GM19025 (cell line): ENCODE data around the gene PROX1.

Source experiments
- ATAC-seq: cut with Tn5 transposase; IDR thresholded peaks from one replicate; pipeline ENCODE4 v1.9.1; 2021; ENCODE audit warnings: mild to moderate bottlenecking, low read depth, moderate library complexity; ENCODE audit not compliant: unreplicated experiment

The PROX1 gene

GRCh38 chr1:214018386-214019268, 30.9 kb downstream of the PROX1 start:
- peak; percentile 61 for ATAC-seq

GRCh38 chr1:214019499-214019898, 31.7 kb downstream of the PROX1 start:
- ATAC-seq: no peak

GRCh38 chr1:214021321-214021720, 33.5 kb downstream of the PROX1 start:
- ATAC-seq: no peak

- ATAC-seq: no peak
These were observed 34.5 kb downstream of the PROX1 start for GRCh38 chr1:214022229-214022791.

GRCh38 chr1:214022810-214023425, 35.1 kb downstream of the PROX1 start:
- ATAC-seq: no peak

- ATAC-seq: no peak
These were observed 39.2 kb downstream of the PROX1 start for GRCh38 chr1:214026985-214027384.

- ATAC-seq: no peak
These were observed 39.7 kb downstream of the PROX1 start for GRCh38 chr1:214027498-214027897.

- ATAC-seq: no peak
These were observed 40.3 kb downstream of the PROX1 start for GRCh38 chr1:214028095-214028494.

GRCh38 chr1:214028649-214029406, 41.1 kb downstream of the PROX1 start:
- ATAC-seq: no peak

GRCh38 chr1:214029796-214030195, 42.0 kb downstream of the PROX1 start:
- ATAC-seq: no peak

GRCh38 chr1:214031267-214031650, 43.5 kb downstream of the PROX1 start:
- no peak for ATAC-seq

- no peak for ATAC-seq
These were observed 49.7 kb downstream of the PROX1 start for GRCh38 chr1:214037468-214037867.

GRCh38 chr1:214039394-214040018, 51.7 kb downstream of the PROX1 start:
- ATAC-seq: no peak

GRCh38 chr1:214043167-214043566, 55.4 kb downstream of the PROX1 start:
- no peak for ATAC-seq

GRCh38 chr1:214044438-214045214, 56.9 kb downstream of the PROX1 start:
- no peak for ATAC-seq

- no peak for ATAC-seq
These were observed 63.0 kb downstream of the PROX1 start for GRCh38 chr1:214050513-214051401.

GRCh38 chr1:214051786-214052185, 64.0 kb downstream of the PROX1 start:
- no peak for ATAC-seq

- no peak for ATAC-seq
These were observed 70.3 kb downstream of the PROX1 start for GRCh38 chr1:214058076-214058475.

GRCh38 chr1:214066190-214066589, 78.4 kb downstream of the PROX1 start:
- ATAC-seq: no peak
